HG03571 (cell line): Measurements from ENCODE around the gene EID1.
"Not testable (repeated sequence)": the region's sequence is repeated elsewhere in the genome, so short reads cannot be mapped to it uniquely, and the experiment has no call there.

Source experiments
- ATAC-seq: cut with Tn5 transposase; IDR thresholded peaks from one replicate; pipeline ENCODE4 v1.9.1; 2021; ENCODE audit not compliant: unreplicated experiment

Gene EID1

DNA sequence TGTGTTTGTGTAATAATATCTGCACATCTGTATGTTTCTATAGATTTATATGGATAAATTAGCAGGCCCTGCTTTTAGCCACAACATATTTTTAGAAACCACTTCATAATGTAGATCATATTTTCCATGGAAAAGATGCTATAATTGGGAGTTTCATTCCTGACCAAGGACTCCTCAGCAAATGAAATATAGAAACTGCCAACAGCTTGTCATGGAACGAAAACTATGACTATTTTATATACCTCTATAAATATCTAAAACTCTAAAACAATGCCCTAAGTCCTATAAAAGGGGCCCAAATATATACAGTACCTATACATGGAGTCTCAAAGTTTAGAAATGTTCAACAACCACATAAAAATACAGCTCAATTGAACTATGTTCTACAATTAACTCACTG, 27.9 kb downstream of the EID1 start:
- no peak for ATAC-seq

GRCh38 chr15:48909313-48909712, 31.4 kb downstream of the EID1 start:
- ATAC-seq, result not testable (repeated sequence)

- ATAC-seq, result not testable (repeated sequence)
These were observed 32.6 kb downstream of the EID1 start for GRCh38 chr15:48910554-48910953.

DNA sequence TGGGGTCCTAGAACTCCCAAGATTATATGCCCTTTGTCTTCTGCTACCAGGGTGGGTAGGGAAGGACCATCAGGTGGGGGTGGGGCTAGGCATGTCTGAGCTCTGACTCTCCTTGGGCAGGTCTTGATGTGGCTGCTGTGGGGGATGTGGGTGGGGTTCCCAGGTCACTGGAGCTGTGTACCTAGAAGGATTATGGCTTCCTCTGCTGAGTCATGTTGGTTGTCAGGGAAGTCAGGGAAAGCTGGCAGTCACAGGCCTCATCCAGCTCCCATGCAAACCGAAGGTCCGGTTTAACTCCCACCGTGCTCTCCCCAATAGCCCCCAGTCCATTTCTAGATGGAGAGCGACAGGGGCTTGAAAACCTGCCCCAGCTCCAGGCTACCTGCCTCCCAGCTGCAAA, 35.2 kb downstream of the EID1 start:
- no peak for ATAC-seq

DNA sequence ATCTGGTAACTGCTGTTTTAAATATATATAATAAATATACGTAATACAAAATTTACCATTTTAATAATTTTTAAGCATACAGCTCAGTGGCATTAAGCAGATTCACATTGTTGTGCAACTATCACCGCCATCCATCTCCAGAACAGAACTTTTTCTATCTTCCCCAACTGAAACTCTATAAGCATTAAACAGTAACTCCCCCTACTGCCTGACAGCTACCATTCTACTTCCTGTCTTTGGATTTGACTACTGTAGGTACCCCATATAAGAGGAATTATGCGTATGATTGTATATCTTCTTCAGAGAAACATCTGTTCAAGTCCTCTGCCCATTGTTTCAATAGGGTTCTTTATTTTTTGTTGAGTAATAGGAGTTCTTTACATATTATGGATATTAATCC, 36.8 kb downstream of the EID1 start:
- no peak for ATAC-seq

GRCh38 chr15:48915861-48916260, 37.9 kb downstream of the EID1 start:
- no peak for ATAC-seq

- ATAC-seq, result no peak
These were observed 38.8 kb downstream of the EID1 start for GRCh38 chr15:48916721-48917120.

DNA sequence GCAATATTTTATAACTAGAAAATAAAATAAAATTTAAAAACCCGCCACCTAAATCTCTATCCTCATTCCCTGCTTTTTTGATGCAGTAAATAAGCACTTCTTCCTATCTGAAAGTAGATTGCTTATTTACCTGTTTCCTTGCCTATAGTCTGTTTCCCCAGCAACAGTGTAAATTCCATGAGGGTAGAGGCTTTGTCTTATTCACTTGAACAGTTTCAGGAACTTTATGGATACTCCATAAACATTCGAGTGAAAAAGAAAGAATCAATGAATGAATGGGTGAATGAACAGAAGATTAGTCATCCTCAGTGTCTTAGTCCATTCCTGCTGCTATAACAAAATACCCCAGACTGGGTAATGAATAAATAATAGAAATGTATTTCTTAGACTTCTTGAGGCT, 44.1 kb downstream of the EID1 start:
- no peak for ATAC-seq

GRCh38 chr15:48924528-48925393, 46.8 kb downstream of the EID1 start:
- ATAC-seq, result no peak

DNA sequence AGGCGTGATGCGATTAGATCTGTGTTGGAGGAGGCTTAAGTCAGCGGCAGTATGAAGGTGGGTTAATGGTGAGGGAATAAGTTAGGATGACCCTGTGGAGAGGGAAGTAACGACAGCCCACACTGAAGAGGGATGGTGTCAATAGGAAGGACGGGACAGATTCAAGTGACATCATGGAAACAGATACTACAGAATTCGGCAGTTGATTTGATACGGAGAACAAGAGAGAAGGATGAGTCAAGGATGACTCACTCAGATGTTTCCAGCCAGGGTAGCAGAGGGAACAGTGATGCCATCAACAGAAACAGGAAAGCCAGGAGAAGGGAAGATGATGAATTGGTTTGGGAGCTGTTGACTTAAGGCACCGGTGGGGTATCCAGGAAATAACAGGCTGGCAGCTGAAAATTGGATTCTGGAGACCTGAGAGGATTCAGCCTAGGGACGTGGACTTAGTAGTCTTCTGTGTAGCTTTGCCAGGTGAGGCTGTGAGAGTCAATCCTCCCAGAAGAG, 47.8 kb downstream of the EID1 start:
- ATAC-seq, result no peak

DNA sequence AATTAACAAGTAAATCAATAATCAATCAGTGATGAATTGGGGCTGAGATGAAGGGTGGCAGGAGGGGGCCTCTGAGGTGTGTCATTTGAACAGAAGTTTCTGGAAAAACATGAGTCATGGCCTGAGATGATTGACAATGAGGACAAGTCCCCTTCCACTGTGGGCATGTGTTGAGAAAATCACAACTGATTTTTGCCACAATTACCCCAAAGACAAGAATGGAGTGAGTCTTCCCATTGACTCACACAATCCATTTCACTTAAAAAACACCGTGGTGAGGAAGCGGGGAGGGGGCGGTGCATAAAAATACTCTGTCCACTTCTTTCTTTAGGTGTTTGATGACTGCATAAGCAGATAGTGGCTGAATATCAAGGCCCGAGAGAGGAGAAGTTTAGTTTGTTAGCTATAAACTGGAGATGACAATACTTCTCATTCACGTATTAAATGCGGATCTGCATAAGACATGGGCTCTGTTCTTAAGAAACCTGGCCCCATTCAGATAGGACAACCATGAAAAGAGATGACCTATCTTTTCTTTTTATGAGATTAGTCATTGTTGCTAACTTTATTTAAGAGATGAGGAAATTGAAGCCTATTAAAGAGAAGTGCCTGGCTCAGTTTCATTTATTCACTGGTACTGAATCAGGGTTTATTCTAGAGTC, 51.1 kb downstream of the EID1 start:
- no peak for ATAC-seq

GRCh38 chr15:48929661-48930060, 51.7 kb downstream of the EID1 start:
- no peak for ATAC-seq
